Cardiac muscle cell (in vitro differentiated cells and primary cell): ENCODE measurements around the gene EPS15. TPM values are rescaled to one million over a fixed set of nuclear protein-coding genes. Genes with fewer than 3 reads are reported as not detected.
"Not testable (repeated sequence)": the region's sequence is repeated elsewhere in the genome, so short reads cannot be mapped to it uniquely, and the experiment has no call there.

Experiments
- DNase-seq, 2 donors: peaks; one replicate each; pipeline versions ENCODE4 v3.0.0 to v3.0.0-alpha.2; 2010 to 2017; ENCODE audit warnings: low read depth in 1 of 2, low spot score in 1 of 2
- H3K27ac ChIP-seq: fragments of 200-600 bp; sonication (generic); 2 replicates; pipeline ENCODE4 v1.5.1; 2016
- H3K27me3 ChIP-seq: fragments of 200-600 bp; sonication (generic); 2 replicates; pipeline ENCODE4 v1.6.0; 2016; ENCODE audit warnings: control low read depth
- H3K36me3 ChIP-seq: fragments of 200-600 bp; sonication (generic); 2 replicates; pipeline ENCODE4 v1.5.1; 2016; ENCODE audit warnings: control low read depth
- H3K4me1 ChIP-seq: fragments of 200-600 bp; sonication (generic); 2 replicates; pipeline ENCODE4 v1.8.1; 2017; ENCODE audit warnings: low read depth, mild to moderate bottlenecking, mixed run types
- H3K4me3 ChIP-seq: fragments of 200-600 bp; sonication (generic); 2 replicates; pipeline ENCODE4 v1.5.1; 2016; ENCODE audit warnings: mild to moderate bottlenecking
- H3K9me3 ChIP-seq: fragments of 200-600 bp; sonication (generic); 2 replicates; pipeline ENCODE4 v1.5.1; 2017; ENCODE audit warnings: low read depth, mild to moderate bottlenecking, control low read depth
- CTCF ChIP-seq: IDR thresholded peaks from 2 replicates; pipeline ENCODE4 v1.5.1; 2012; ENCODE audit warnings: low read depth, mild to moderate bottlenecking, low read length
- polyA plus RNA-seq: library from polyadenylated mRNA; unstranded; fragments of >200 nt; fragmentation: Nextera tagmentation; extraction: Ambion mirVana; gene quantifications from 2 replicates; pipeline ENCODE4 v1.2.1, GENCODE V29; 2016
- total RNA-seq: library from RNA; depleted of rRNA; stranded (reverse); fragments of >200 nt; gene quantifications from 2 replicates; pipeline ENCODE4 v1.2.3, GENCODE V29; 2016

EPS15 gene
- total and polyA plus RNA-seq, 2 experiments from 2014 or later, result 34.1 to 110 TPM

- no peak overlapping the region for H3K27ac ChIP-seq
- no peaks in the 10 kb centered on the region for H3K36me3 ChIP-seq
- H3K4me1 ChIP-seq, result peaks cover 46% of the 10 kb centered on the region
- no peak for DNase-seq
- H3K9me3 ChIP-seq, result no peaks in the 10 kb centered on the region
- H3K4me3 ChIP-seq, result no peak overlapping the region
- no peak for TF ChIP-seq CTCF
- no peaks in the 10 kb centered on the region for H3K27me3 ChIP-seq
These were observed 104.3 kb downstream of the EPS15 start for GRCh38 chr1:51414811-51415210.

- H3K4me3 ChIP-seq, H3K27me3 ChIP-seq, DNase-seq, H3K9me3 ChIP-seq: not testable (repeated sequence)
- H3K36me3 ChIP-seq, result peaks cover 16% of the 10 kb centered on the region
- H3K27ac ChIP-seq, result peak overlapping the region; percentile 92
- H3K4me1 ChIP-seq, result peaks cover 22% of the 10 kb centered on the region
These were observed 107.2 kb downstream of the EPS15 start for GRCh38 chr1:51411820-51412219.

GRCh38 chr1:51410568-51411460 lies 108.3 kb downstream of the EPS15 start:
- no peak overlapping the region for H3K4me3 ChIP-seq
- no peak for TF ChIP-seq CTCF
- peak overlapping the region; percentile 92 for H3K27ac ChIP-seq
- DNase-seq, result peak in 1 of 2 donors; percentile 12
- no peaks in the 10 kb centered on the region for H3K9me3 ChIP-seq
- H3K4me1 ChIP-seq, result peaks cover 14% of the 10 kb centered on the region
- peaks cover 26% of the 10 kb centered on the region for H3K36me3 ChIP-seq
- no peaks in the 10 kb centered on the region for H3K27me3 ChIP-seq

- H3K9me3 ChIP-seq, H3K4me3 ChIP-seq, DNase-seq, H3K27me3 ChIP-seq: not testable (repeated sequence)
- peak overlapping the region; percentile 92 for H3K27ac ChIP-seq
- H3K36me3 ChIP-seq, result peaks cover 35% of the 10 kb centered on the region
- peaks cover 13% of the 10 kb centered on the region for H3K4me1 ChIP-seq
These were observed 109.1 kb downstream of the EPS15 start for GRCh38 chr1:51409755-51410541.

- no peak for TF ChIP-seq CTCF
- Histone ChIP-seq H3K4me1 (no peaks in the 10 kb centered on the region), H3K27me3 (no peaks in the 10 kb centered on the region), H3K4me3 (no peak overlapping the region), H3K27ac (no peak overlapping the region), H3K36me3 (peaks cover 40% of the 10 kb centered on the region), H3K9me3 (no peaks in the 10 kb centered on the region)
- no peak for DNase-seq
These were observed 126.8 kb downstream of the EPS15 start for GRCh38 chr1:51392241-51392640.

GRCh38 chr1:51390641-51391040 lies 128.4 kb downstream of the EPS15 start:
- H3K27ac ChIP-seq, H3K4me1 ChIP-seq, DNase-seq, H3K27me3 ChIP-seq, H3K9me3 ChIP-seq, H3K4me3 ChIP-seq: not testable (repeated sequence)
- peaks cover 32% of the 10 kb centered on the region for H3K36me3 ChIP-seq

- H3K27me3 ChIP-seq, H3K4me3 ChIP-seq, H3K4me1 ChIP-seq, H3K9me3 ChIP-seq, DNase-seq, H3K27ac ChIP-seq: not testable (repeated sequence)
- H3K36me3 ChIP-seq, result peaks cover 17% of the 10 kb centered on the region
These were observed 131.8 kb downstream of the EPS15 start for GRCh38 chr1:51387288-51387687.

GRCh38 chr1:51386259-51386658 lies 132.8 kb downstream of the EPS15 start:
- not testable (repeated sequence) for H3K9me3 ChIP-seq, H3K27me3 ChIP-seq, DNase-seq, H3K4me3 ChIP-seq, H3K27ac ChIP-seq, H3K4me1 ChIP-seq
- peaks cover 15% of the 10 kb centered on the region for H3K36me3 ChIP-seq
